ENCODE results near the gene CCNB1IP1. TPM values are rescaled to one million over a fixed set of nuclear protein-coding genes. Genes with fewer than 3 reads are reported as not detected.

CCNB1IP1 gene
- total and polyA plus RNA-seq, 2 of the 8 experiments (the other 6 are each of a cell fraction or from before 2014, with no cell fraction given): 173 to 277 TPM

DNA sequence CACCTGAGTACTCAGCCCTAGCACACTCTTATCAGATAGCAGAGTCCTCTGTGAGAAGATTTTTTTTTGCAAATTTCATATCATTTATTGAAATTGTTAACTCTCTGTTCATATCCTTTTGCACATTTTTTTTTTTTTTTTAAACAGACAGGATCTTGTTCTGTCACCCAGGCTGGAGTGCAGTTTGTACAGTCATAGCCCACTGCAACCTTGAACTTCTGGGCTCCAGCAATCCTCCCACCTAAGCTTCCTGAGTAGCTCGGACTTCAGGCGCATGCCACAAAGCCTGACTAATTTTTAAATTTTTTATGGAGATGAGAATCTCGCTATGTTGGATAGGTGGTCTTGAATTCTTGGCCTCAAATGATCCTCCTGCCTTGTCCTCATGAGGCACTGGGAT lies 14.7 kb upstream of the CCNB1IP1 start:
- Histone ChIP-seq H3K14ac (ENCODE audit: insufficient read length) (no peak overlapping the region), H2AK5ac (ENCODE audit: low read depth, low read length) (no peak overlapping the region), H3K36me3 (ENCODE audit: control insufficient read depth in 2 of 4, insufficient read depth in 4 of 4, low read length in 3 of 4) (peaks cover 18 to 63% (median 38%) of the 10 kb centered on the region in 4 experiments), H3K9me3 (ENCODE audit: insufficient read depth in 2 of 2, low read depth in 1 of 2, low read length in 1 of 2) (no peaks in the 10 kb centered on the region), H2BK15ac (ENCODE audit: low read length) (no peak overlapping the region), H2AFZ (ENCODE audit: low read length) (no peak overlapping the region), H2BK20ac (ENCODE audit: low read length) (no peak overlapping the region), H4K8ac (ENCODE audit: extremely low read depth, insufficient read depth, low read length) (no peak overlapping the region), H3K9ac (replicated peaks in 1 of 4; ENCODE audit: extremely low read depth in 1 of 4, low read depth in 3 of 4, low read length in 3 of 4) (no peak overlapping the region), H4K20me1 (replicated peaks in 1 of 2; ENCODE audit: control insufficient read depth in 1 of 2, insufficient read depth in 2 of 2, low read length in 2 of 2) (no peaks in the 10 kb centered on the region), H3K56ac (replicated peaks; ENCODE audit: insufficient read length, low read depth, low read length) (no peak overlapping the region), H3K27ac (ENCODE audit: low read depth, low read length) (no peak overlapping the region), H3K4ac (replicated peaks; ENCODE audit: insufficient read length, low read depth, low read length) (no peak overlapping the region), H2BK12ac (ENCODE audit: low read depth, low read length) (no peak overlapping the region), H3K79me2 (ENCODE audit: control insufficient read depth in 1 of 2, insufficient read depth in 2 of 2, low read length in 2 of 2) (peaks cover 0 to 15% of the 10 kb centered on the region in 2 experiments; a peak in 2 of 4 replicates), H3K4me3 (ENCODE audit: extremely low read depth in 1 of 4, insufficient read depth in 2 of 4, low read depth in 3 of 4, low read length in 4 of 4) (no peak overlapping the region), H3K79me1 (ENCODE audit: low read depth, low read length) (no peaks in the 10 kb centered on the region), H4K5ac (ENCODE audit: insufficient read length, low read depth, low read length) (no peak overlapping the region), H3K4me1 (replicated peaks in 1 of 4; ENCODE audit: control insufficient read depth in 3 of 4, insufficient read depth in 4 of 4, low read length in 3 of 4) (no peaks in the 10 kb centered on the region), H2BK120ac (replicated peaks; ENCODE audit: low read depth, low read length) (no peak overlapping the region), H3K4me2 (ENCODE audit: insufficient read depth in 1 of 2, low read depth in 2 of 2, low read length in 2 of 2) (no peak overlapping the region), H3K27me3 (replicated peaks in 1 of 4; ENCODE audit: control insufficient read depth in 3 of 4, extremely low read depth in 1 of 4, insufficient read depth in 3 of 4, low read length in 3 of 4) (no peaks in the 10 kb centered on the region), H4K91ac (replicated peaks; ENCODE audit: insufficient read length, low read length) (no peak overlapping the region), H3K23me2 (ENCODE audit: low read depth, low read length) (peaks cover 2% of the 10 kb centered on the region; the same call in 1 of the 2 replicates), H3K23ac (ENCODE audit: insufficient read length) (no peak overlapping the region), H3K18ac (ENCODE audit: extremely low read depth, low read length) (no peak overlapping the region), H2BK5ac (ENCODE audit: low read depth, low read length) (no peak overlapping the region)
- CTCF ChIA-PET (ENCODE audit: partially characterized antibody): interaction anchor here (1.1 kb wide), 1 partner anchor 265 kb away, joined by 4 read pairs; no protein-coding TSS in a partner anchor
- 94% methylated on average over 3 of the region's 3 CpGs; no CpG with 5 or more reads in 1 of the 2 experiments for WGBS, 2 experiments (ENCODE audit: extremely low coverage in 1 of 2, insufficient coverage in 1 of 2, insufficient read length in 1 of 2, insufficient replicate concordance in 2 of 2, low coverage in 1 of 2, low lambda C conversion rate in 2 of 2, missing lambda C conversion rate in 1 of 2)
- FAIRE-seq (no peak), DNase-seq (ENCODE audit: low read depth in 1 of 2, low spot score in 2 of 2) (no peak)
- POLR2A ChIA-PET (ENCODE audit: partially characterized antibody): no interaction called here
- TF ChIP-seq ASH2L (IDR thresholded peaks at IDR 0.05; ENCODE audit: low read length): no peak
- TF ChIP-seq EGR1 (IDR thresholded peaks at IDR 0.05; ENCODE audit: borderline replicate concordance, low read depth, low read length): no peak
- no peak for TF ChIP-seq PHF8 (conservative IDR thresholded peaks at IDR 0.05; ENCODE audit: low read depth, low read length)
- no peak for TF ChIP-seq KDM5A (IDR thresholded peaks at IDR 0.05; ENCODE audit: low read length)
- TF ChIP-seq GTF2F1 (IDR thresholded peaks at IDR 0.05; ENCODE audit: borderline replicate concordance, low read depth, low read length): no peak
- TF ChIP-seq NRF1 (IDR thresholded peaks at IDR 0.05; ENCODE audit: low read depth, low read length): no peak
- TF ChIP-seq BCL11A (IDR thresholded peaks at IDR 0.05; ENCODE audit: low read depth in 2 of 2, low read length in 2 of 2): no peak
- TF ChIP-seq RXRA (IDR thresholded peaks at IDR 0.05; ENCODE audit: insufficient read depth, low read depth, low read length): no peak
- TF ChIP-seq POLR2A (IDR thresholded peaks at IDR 0.05; ENCODE audit: control extremely low read depth in 1 of 2, low read depth in 2 of 2, low read length in 2 of 2): no peak
- TF ChIP-seq YY1 (IDR thresholded peaks at IDR 0.05; ENCODE audit: low read depth, low read length): no peak
- TF ChIP-seq ATF2 (IDR thresholded peaks at IDR 0.05; ENCODE audit: low read length): no peak
- no peak for TF ChIP-seq RNF2 (IDR thresholded peaks at IDR 0.05; ENCODE audit: borderline replicate concordance, low read depth, low read length, missing control alignments, poor library complexity, severe bottlenecking)
- no peak for TF ChIP-seq SAP30 (IDR thresholded peaks at IDR 0.05; ENCODE audit: insufficient read depth, insufficient replicate concordance, low read length)
